ENCODE measurements around the gene PFDN6.

DNA sequence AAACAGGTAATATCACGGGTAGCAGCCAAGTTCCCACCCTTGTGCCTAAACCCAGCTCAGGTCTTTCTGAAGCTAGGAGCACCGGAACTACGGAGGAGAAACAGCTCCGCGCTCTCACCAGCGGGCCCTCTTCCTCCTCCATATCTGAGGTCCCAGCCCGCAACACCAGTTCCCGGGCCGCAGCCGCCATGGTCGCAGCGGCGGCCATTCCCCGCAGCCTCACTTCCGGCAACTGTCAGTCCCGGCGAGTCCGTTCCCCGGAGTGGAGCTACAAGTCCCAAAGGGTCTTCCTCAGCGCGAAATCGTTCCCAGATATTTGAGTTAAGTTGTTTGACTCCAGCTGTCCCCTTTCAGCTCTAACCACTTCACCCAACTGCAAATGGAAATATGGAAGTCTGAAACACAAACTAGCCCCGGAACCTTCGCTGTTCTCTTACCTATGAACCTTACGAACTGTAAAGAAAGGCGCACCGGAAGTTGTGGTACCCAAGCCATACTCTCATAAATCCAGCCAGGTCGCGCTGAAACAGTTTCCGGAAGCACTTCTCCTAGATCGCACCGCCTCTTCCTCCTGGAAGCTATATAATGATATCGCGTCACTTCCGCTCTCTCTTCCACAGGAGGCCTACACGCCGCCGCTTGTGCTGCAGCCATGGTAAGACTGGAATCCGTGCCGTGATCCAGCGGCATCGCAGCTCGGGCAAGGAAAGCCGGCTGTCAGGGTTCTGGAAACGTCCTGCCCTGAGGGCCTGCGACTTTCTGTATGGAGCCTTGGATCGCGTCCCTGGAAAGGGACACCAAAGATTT, 17.7 kb upstream of the PFDN6 start, which contains the start of the genes RPS18 and VPS52:
- TF ChIP-seq EZH2 (optimal IDR thresholded peaks at IDR 0.05; ENCODE audit: low read depth, low read length) = no peak
- TF ChIP-seq, protein P1, sequence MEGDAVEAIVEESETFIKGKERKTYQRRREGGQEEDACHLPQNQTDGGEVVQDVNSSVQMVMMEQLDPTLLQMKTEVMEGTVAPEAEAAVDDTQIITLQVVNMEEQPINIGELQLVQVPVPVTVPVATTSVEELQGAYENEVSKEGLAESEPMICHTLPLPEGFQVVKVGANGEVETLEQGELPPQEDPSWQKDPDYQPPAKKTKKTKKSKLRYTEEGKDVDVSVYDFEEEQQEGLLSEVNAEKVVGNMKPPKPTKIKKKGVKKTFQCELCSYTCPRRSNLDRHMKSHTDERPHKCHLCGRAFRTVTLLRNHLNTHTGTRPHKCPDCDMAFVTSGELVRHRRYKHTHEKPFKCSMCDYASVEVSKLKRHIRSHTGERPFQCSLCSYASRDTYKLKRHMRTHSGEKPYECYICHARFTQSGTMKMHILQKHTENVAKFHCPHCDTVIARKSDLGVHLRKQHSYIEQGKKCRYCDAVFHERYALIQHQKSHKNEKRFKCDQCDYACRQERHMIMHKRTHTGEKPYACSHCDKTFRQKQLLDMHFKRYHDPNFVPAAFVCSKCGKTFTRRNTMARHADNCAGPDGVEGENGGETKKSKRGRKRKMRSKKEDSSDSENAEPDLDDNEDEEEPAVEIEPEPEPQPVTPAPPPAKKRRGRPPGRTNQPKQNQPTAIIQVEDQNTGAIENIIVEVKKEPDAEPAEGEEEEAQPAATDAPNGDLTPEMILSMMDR (IDR thresholded peaks at IDR 0.05; ENCODE audit: low read length) = no peak

All from MM.1S (cell line).